Activated CD8-positive, alpha-beta T cell treated with anti-CD3 and anti-CD28 coated beads, Interleukin-2, amount 10 ng/mL, durations not matched to agents 7 days and 5 days (primary cell): Measurements from ENCODE around the gene CARMIL3. TPM values are rescaled to one million over a fixed set of nuclear protein-coding genes. Genes with fewer than 3 reads are reported as not detected.
"Not testable (repeated sequence)": the region's sequence is repeated elsewhere in the genome, so short reads cannot be mapped to it uniquely, and the experiment has no call there.

Source experiments
- ATAC-seq: fragments of 150-1000 bp; cut with Tn5 transposase; one replicate; pipeline ENCODE4 v1.10.0; 2021; ENCODE audit warnings: moderate library complexity
- CTCF ChIA-PET: fragments of 350-600 bp; sonication (Branson Sonifier 250); formaldehyde crosslinking; loops from one replicate; lab custom pipeline; 2021; ENCODE audit warnings: antibody characterized with exemption; lab: Charles Lee
- POLR2A ChIA-PET: fragments of 350-600 bp; sonication (Branson Sonifier 250); formaldehyde crosslinking; loops from one replicate; lab custom pipeline; 2021; ENCODE audit warnings: antibody characterized with exemption; lab: Charles Lee
- DNase-seq: peaks from one replicate; pipeline ENCODE4 v3.0.0-alpha.2; 2020
- H3K27ac Mint-ChIP-seq: one replicate; pipeline ENCODE4 v1.8.0; 2021; ENCODE audit warnings: mild to moderate bottlenecking, mixed read lengths
- H3K27me3 Mint-ChIP-seq: one replicate; pipeline ENCODE4 v1.8.0; 2021; ENCODE audit warnings: low read depth, mixed read lengths
- H3K36me3 Mint-ChIP-seq: one replicate; pipeline ENCODE4 v1.8.0; 2021; ENCODE audit warnings: low read depth, mixed read lengths
- H3K4me1 Mint-ChIP-seq: one replicate; pipeline ENCODE4 v1.8.0; 2021; ENCODE audit warnings: low read depth, mixed read lengths
- H3K4me3 Mint-ChIP-seq: one replicate; pipeline ENCODE4 v1.8.0; 2021; ENCODE audit warnings: mild to moderate bottlenecking, mixed read lengths
- H3K9me3 Mint-ChIP-seq: one replicate; pipeline ENCODE4 v1.8.0; 2022; ENCODE audit warnings: mixed read lengths; ENCODE audit not compliant: insufficient read depth
- total RNA-seq, 2 experiments: library from RNA; stranded (reverse); gene quantifications; one replicate each; pipeline ENCODE4 v1.2.3, GENCODE V29; 2021

CARMIL3 gene
- total RNA-seq = under 1 TPM; 0.86 to 0.95 TPM

- peaks cover 26% of the 10 kb centered on the region for H3K4me1 Mint-ChIP-seq
- H3K9me3 Mint-ChIP-seq = no peaks in the 10 kb centered on the region
- peak within 1 kb of the TSS; percentile 70 for H3K27ac Mint-ChIP-seq
- DNase-seq (peak; percentile 73), ATAC-seq (peak; percentile 85)
- peak within 1 kb of the TSS; percentile 70 for H3K4me3 Mint-ChIP-seq
- ChIA-PET POLR2A (interaction anchor here (1.0 to 2.0 kb wide), 6 partner anchors 29 to 84 kb away, joined by 3 to 11 read pairs (median 4); partner anchors contain the start of genes DCAF11, NRL, PCK2 and PSME1), CTCF (interaction anchor here (0.5 to 3.6 kb wide), 12 partner anchors 8 to 110 kb away, joined by 3 to 28 read pairs (median 4); partner anchors contain the start of gene IRF9)
- H3K27me3 Mint-ChIP-seq = peaks cover 36% of the 10 kb centered on the region
- H3K36me3 Mint-ChIP-seq = no peaks in the 10 kb centered on the region
These were observed at the start of gene CARMIL3 for GRCh38 chr14:24051789-24052655. TSS of gene CARMIL3 (plus strand) at chr14:24052009. CDS start at chr14:24052154, 145 bp downstream.

- Mint-ChIP-seq H3K4me1 (peaks cover 36% of the 10 kb centered on the region), H3K4me3 (peak overlapping the region; percentile 50), H3K36me3 (peaks cover 14% of the 10 kb centered on the region)
- H3K27me3 Mint-ChIP-seq, DNase-seq, CTCF ChIA-PET, POLR2A ChIA-PET, H3K27ac Mint-ChIP-seq, H3K9me3 Mint-ChIP-seq: not testable (repeated sequence)
- ATAC-seq = peak; percentile 47
These were observed 45.4 kb upstream of the CARMIL3 start for GRCh38 chr14:24006471-24006816.

- CTCF ChIA-PET = interaction anchor here (2.0 to 2.6 kb wide), 2 partner anchors 83 to 102 kb away, joined by 7 to 8 read pairs; no protein-coding TSS in a partner anchor
- peak overlapping the region; percentile 73 for H3K4me3 Mint-ChIP-seq
- peaks cover 14% of the 10 kb centered on the region for H3K36me3 Mint-ChIP-seq
- POLR2A ChIA-PET = interaction anchor here (1.2 kb wide), 1 partner anchor 107 kb away, joined by 3 read pairs; the partner anchor contains the start of genes DCAF11 and NRL
- H3K27ac Mint-ChIP-seq = peak overlapping the region; percentile 73
- peak; percentile 71 for DNase-seq
- peaks cover 36% of the 10 kb centered on the region for H3K4me1 Mint-ChIP-seq
- peak; percentile 96 for ATAC-seq
- not testable (repeated sequence) for H3K27me3 Mint-ChIP-seq, H3K9me3 Mint-ChIP-seq
These were observed 44.8 kb upstream of the CARMIL3 start for GRCh38 chr14:24006817-24007652.

- ChIA-PET CTCF (interaction anchor here (1.0 kb wide), 1 partner anchor 98 kb away, joined by 4 read pairs; no protein-coding TSS in a partner anchor), POLR2A (no interaction called here)
- Mint-ChIP-seq H3K27ac (no peak overlapping the region), H3K9me3 (no peaks in the 10 kb centered on the region), H3K4me1 (peaks cover 36% of the 10 kb centered on the region), H3K4me3 (no peak overlapping the region), H3K36me3 (peaks cover 14% of the 10 kb centered on the region), H3K27me3 (no peaks in the 10 kb centered on the region)
- DNase-seq (no peak), ATAC-seq (no peak)
These were observed 40.8 kb upstream of the CARMIL3 start for GRCh38 chr14:24011051-24011450.

- CTCF ChIA-PET = interaction anchor here (1.6 kb wide), 1 partner anchor 78 kb away, joined by 5 read pairs; no protein-coding TSS in a partner anchor
- POLR2A ChIA-PET, H3K4me3 Mint-ChIP-seq, DNase-seq, H3K9me3 Mint-ChIP-seq, H3K27ac Mint-ChIP-seq, ATAC-seq: not testable (repeated sequence)
- Mint-ChIP-seq H3K4me1 (peaks cover 33% of the 10 kb centered on the region), H3K27me3 (peaks cover 14% of the 10 kb centered on the region), H3K36me3 (peaks cover 14% of the 10 kb centered on the region)
These were observed 39.0 kb upstream of the CARMIL3 start for GRCh38 chr14:24012726-24013273.

GRCh38 chr14:24013654-24014514 lies 37.9 kb upstream of the CARMIL3 start:
- POLR2A ChIA-PET = no interaction called here
- peaks cover 23% of the 10 kb centered on the region for H3K4me1 Mint-ChIP-seq
- H3K36me3 Mint-ChIP-seq = peaks cover 10% of the 10 kb centered on the region
- ATAC-seq = peak; percentile 90
- no peak overlapping the region for H3K4me3 Mint-ChIP-seq
- H3K9me3 Mint-ChIP-seq = no peaks in the 10 kb centered on the region
- peaks cover 21% of the 10 kb centered on the region for H3K27me3 Mint-ChIP-seq
- CTCF ChIA-PET = interaction anchor here (0.7 to 1.6 kb wide), 6 partner anchors 32 to 95 kb away, joined by 3 to 7 read pairs (median 4); no protein-coding TSS in a partner anchor
- H3K27ac Mint-ChIP-seq = no peak overlapping the region
- DNase-seq = peak; percentile 67

- POLR2A ChIA-PET, H3K4me1 Mint-ChIP-seq, H3K27ac Mint-ChIP-seq, DNase-seq, ATAC-seq, H3K36me3 Mint-ChIP-seq, H3K4me3 Mint-ChIP-seq, H3K9me3 Mint-ChIP-seq: not testable (repeated sequence)
- H3K27me3 Mint-ChIP-seq = peaks cover 23% of the 10 kb centered on the region
- CTCF ChIA-PET = interaction anchor here (1.4 kb wide), 1 partner anchor 41 kb away, joined by 5 read pairs; no protein-coding TSS in a partner anchor
These were observed 36.1 kb upstream of the CARMIL3 start for GRCh38 chr14:24015745-24016144.

- ATAC-seq, H3K4me3 Mint-ChIP-seq, H3K36me3 Mint-ChIP-seq, H3K4me1 Mint-ChIP-seq, H3K9me3 Mint-ChIP-seq, DNase-seq, H3K27ac Mint-ChIP-seq, POLR2A ChIA-PET: not testable (repeated sequence)
- peaks cover 27% of the 10 kb centered on the region for H3K27me3 Mint-ChIP-seq
- CTCF ChIA-PET = interaction anchor here (1.3 kb wide), 1 partner anchor 39 kb away, joined by 3 read pairs; no protein-coding TSS in a partner anchor
These were observed 32.8 kb upstream of the CARMIL3 start for GRCh38 chr14:24018978-24019377.

GRCh38 chr14:24019944-24020343 lies 31.9 kb upstream of the CARMIL3 start:
- ATAC-seq, POLR2A ChIA-PET, DNase-seq, H3K9me3 Mint-ChIP-seq, H3K4me1 Mint-ChIP-seq, H3K4me3 Mint-ChIP-seq, H3K27ac Mint-ChIP-seq, H3K36me3 Mint-ChIP-seq: not testable (repeated sequence)
- peaks cover 27% of the 10 kb centered on the region for H3K27me3 Mint-ChIP-seq
- CTCF ChIA-PET = interaction anchor here (0.8 kb wide), 1 partner anchor 63 kb away, joined by 3 read pairs; no protein-coding TSS in a partner anchor

GRCh38 chr14:24020520-24020919 lies 31.3 kb upstream of the CARMIL3 start:
- DNase-seq, ATAC-seq, H3K36me3 Mint-ChIP-seq, H3K9me3 Mint-ChIP-seq, POLR2A ChIA-PET, H3K4me3 Mint-ChIP-seq, H3K4me1 Mint-ChIP-seq, H3K27ac Mint-ChIP-seq: not testable (repeated sequence)
- peaks cover 30% of the 10 kb centered on the region for H3K27me3 Mint-ChIP-seq
- CTCF ChIA-PET = interaction anchor here (0.8 kb wide), 1 partner anchor 62 kb away, joined by 3 read pairs; no protein-coding TSS in a partner anchor
